GM12874 (cell line): Measurements from ENCODE around the gene PDLIM5.

ENCODE experiments used
- CTCF ChIP-seq: IDR thresholded peaks from 2 replicates; pipeline ENCODE4 v1.5.1; 2011; ENCODE audit warnings: low read depth, mild to moderate bottlenecking, control low read depth, low read length, moderate library complexity; ENCODE audit not compliant: insufficient read depth

The PDLIM5 gene

GRCh38 chr4:94653984-94654609 lies 202.4 kb downstream of the PDLIM5 start:
- no peak for TF ChIP-seq CTCF

DNA sequence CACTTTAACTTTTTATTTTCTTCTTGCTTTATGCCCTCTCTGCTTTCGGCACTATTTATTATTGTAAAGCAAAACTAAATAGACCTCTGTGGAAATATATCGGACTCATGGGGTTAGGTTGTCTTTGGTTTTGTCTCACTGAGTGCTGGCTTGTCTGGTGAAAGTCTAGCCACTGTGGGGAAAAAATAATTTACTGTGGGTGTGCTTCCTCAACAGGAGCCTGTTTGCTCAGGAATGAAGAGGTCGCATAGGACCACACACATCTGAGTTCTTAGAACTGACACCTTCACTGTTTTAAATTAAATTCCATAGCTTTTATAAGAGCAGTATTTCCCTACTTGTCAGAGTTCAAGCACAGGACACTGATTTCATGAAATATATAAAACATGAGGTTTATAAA lies 203.0 kb downstream of the PDLIM5 start:
- TF ChIP-seq CTCF: no peak

- TF ChIP-seq CTCF: no peak
These were observed 208.9 kb downstream of the PDLIM5 start for GRCh38 chr4:94660614-94661013.

DNA sequence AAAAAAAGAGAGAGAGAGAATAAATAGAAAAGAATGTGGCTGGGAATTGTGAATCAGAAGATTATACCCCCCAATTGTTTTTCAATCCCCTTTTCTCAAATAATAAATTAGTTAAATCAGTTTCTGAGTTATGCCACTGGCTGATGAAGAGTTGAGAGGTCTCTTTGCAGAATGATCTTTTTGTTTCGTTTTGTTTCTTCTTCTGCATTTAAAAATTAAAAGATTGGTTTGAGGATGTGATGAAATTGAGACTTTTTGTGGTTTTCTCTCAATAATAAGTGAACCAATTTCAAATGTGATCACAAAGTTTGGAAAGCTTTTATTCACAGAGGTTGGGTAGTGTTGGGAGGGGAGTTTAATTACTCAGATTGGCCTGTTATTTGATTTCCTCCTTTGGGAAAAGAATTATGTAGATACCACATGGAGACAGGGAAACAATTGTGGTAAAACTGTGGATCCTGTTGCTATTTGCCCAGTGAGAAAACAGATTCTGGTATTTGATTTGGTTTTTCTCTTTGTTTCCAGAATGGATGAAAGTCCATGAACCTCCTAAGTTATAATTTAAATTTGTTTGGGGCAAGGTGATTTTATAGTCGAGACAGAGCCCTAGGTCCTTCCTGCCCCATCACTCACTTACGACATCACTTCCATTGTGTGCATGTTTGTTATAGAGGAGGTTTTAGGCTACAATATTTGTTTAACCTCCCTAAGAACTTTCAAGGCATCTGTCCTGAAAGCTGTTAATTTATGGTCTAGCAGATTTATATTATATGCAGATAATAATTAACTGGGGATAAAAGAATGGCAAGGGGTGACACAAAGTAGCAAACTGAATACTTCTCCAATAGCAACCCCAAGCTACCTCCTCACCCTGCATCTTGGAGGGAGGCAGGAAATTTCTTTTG lies 214.0 kb downstream of the PDLIM5 start:
- TF ChIP-seq CTCF: no peak

DNA sequence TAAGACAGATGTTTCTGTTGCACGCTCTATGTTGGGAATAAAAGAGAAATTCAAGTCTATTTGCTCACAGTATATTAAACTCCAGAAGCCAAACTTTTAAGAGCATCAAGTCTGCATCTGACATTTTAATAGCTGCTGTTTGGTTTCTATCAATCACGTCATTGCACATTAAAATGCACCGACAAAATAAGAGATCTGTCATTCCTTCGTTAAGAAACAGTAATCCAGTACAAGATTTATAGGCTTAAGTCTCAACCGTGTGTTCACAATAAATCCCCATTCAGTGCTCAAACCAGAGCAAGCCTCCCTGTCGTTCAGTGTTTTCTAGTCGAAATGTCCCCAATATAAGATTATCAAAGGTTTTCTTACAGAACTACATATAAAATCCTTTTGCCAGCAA lies 217.0 kb downstream of the PDLIM5 start:
- no peak for TF ChIP-seq CTCF

DNA sequence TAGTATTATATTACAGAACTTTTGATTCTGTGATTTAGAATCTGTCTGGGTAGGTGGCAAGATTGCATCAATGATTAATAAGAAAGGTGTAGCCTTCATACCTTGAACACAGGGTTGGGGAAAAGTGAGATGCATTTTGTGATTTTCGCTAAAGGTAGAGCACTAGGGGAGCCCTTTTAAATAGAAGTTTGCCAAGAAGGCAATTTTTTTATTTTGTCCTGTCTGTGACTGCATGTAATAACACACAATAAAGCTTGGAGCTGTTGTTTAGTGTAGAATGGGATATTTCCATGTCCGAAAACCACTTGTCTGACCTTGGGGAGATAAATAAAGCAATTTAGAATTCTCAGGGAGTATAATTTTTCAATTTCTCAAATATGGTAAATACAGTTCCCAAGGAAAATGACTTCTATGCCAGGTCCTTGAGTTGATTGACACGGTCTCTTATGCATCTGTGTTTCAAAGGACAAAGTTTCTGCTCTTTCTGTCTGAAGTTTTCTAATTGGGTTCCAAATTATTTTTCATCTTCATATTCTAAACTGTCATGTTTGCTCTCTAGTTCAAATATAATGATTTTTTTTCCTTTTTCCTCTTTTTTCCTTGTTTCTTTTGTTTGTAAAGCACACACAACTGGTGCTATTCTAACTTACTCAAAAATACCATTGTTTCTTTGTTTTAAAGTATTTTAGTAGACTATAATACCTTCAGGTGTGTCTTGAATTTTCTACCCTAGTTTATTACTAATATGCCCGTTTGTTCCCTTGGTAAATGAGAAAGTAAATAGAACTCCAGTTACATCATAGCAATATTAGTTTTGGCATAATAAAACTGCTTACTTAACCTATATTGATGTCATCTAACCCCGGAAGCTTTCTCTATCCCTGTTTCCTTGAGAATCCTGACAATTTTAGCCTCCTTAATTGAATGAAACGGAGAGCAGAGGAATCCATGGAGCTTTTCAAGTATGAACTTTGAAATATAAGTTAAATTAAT lies 218.2 kb downstream of the PDLIM5 start:
- TF ChIP-seq CTCF: no peak

GRCh38 chr4:94671113-94671512 lies 219.4 kb downstream of the PDLIM5 start:
- no peak for TF ChIP-seq CTCF
